Subcutaneous abdominal adipose tissue (tissue), 5 donors: ENCODE measurements around the gene KLHDC7B.

Experiments used
- H3K27ac ChIP-seq: one replicate; pipeline ENCODE4 v1.7.0; 2013; ENCODE audit warnings: low read depth, mild to moderate bottlenecking, inconsistent platforms, low read length, moderate library complexity
- H3K27me3 ChIP-seq, 5 donors: one replicate each; pipeline ENCODE4 v1.7.0; 2013; ENCODE audit warnings: low read length in 5 of 5, inconsistent platforms in 1 of 5; ENCODE audit not compliant: control insufficient read depth in 5 of 5, insufficient read depth in 4 of 5
- H3K36me3 ChIP-seq, 5 donors: one replicate each; pipeline ENCODE4 v1.7.0; 2013; ENCODE audit warnings: low read length in 5 of 5; ENCODE audit not compliant: control insufficient read depth in 5 of 5, insufficient read depth in 5 of 5
- H3K4me1 ChIP-seq, 5 donors: one replicate each; pipeline ENCODE4 v1.7.0; 2013; ENCODE audit warnings: low read length in 5 of 5, mild to moderate bottlenecking in 3 of 5, moderate library complexity in 1 of 5; ENCODE audit not compliant: control insufficient read depth in 5 of 5, insufficient read depth in 5 of 5
- H3K4me3 ChIP-seq, 5 donors: one replicate each; pipeline ENCODE4 v1.7.0; 2013; ENCODE audit warnings: low read length in 5 of 5, low read depth in 1 of 5
- H3K9ac ChIP-seq, 5 donors: one replicate each; pipeline ENCODE4 v1.7.0; 2013; ENCODE audit warnings: low read length in 5 of 5, mild to moderate bottlenecking in 4 of 5, moderate library complexity in 3 of 5
- H3K9me3 ChIP-seq, 5 donors: one replicate each; pipeline ENCODE4 v1.7.0; 2013; ENCODE audit warnings: low read length in 5 of 5; ENCODE audit not compliant: control insufficient read depth in 5 of 5
- donor health status: healthy.
- donor health status: healthy.
- donor health status: healthy.
- donor health status: healthy.
- donor health status: healthy.

Gene KLHDC7B

DNA sequence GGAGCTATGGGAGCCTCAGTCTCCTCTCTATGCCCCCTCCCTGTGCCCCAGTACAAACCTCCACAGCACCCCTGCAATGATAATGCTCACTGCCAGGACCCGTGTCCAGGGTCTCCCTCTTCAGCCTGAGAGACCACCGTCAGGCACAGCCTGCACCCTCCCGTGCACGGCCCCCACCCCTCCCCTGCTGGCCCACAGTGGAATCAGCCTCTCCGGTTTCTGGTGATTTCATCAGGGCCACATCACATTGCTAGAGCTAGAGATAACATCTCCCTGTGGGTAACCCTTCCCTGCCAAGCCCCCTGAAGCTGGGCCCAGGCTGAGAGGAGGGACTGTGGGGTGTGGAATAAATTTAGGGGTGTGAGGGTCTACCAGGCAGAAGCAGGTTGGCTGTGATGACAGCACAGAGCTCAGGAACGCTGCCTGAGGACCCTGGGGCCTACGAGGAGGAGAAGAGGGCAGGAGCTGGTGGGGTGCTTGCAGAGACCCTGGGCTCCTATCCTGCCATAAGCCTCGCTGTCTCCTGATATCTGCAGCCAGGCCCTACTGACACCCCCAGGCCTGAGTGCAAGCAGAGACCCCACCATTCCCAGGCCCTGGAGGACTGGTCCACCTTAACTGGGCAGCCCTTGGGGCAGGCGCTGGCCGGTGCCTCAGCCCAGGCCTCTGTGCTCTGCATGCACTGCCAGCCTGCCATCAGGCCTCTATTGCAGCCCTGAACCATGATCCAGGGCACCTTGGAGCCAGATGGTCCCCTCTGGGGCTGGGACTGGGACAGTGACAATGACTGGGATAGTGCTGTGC, at the start of gene KLHDC7B:
Gene KLHDC7B (plus strand): TSS at position 378 of the 804 bp plus-strand sequence. CDS start 345 bp downstream, at position 723.
- no peaks in the 10 kb centered on the region for H3K9me3 ChIP-seq
- H3K4me1 ChIP-seq, result peaks cover 4 to 38% (median 24%) of the 10 kb centered on the region in 5 donors
- H3K36me3 ChIP-seq, result no peaks in the 10 kb centered on the region
- H3K4me3 ChIP-seq, result no peak within 1 kb of the TSS
- H3K27me3 ChIP-seq, result peaks cover 14 to 27% (median 24%) of the 10 kb centered on the region in 5 donors
- H3K9ac ChIP-seq, result peak within 1 kb of the TSS in 2 of 5 donors; percentile 24 to 28
- H3K27ac ChIP-seq, result no peak within 1 kb of the TSS

DNA sequence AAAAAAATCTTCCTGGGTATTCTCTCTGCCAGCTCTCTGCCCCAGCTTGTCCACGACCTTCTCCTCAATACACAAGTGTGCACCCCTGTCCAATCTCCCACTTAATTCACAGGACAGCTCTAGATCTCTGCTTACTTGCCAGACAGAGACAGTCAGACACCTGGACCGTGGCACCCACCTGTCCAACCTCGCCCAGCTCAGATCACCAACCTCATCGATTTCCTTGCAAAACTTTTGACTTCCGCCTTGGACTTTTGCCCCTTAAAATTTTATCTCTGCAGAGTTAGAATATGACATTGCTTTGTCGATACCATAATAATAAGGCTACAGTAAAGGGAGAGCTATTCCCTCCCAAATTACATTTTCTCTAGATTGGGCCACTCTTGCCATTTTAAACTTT, 48.6 kb upstream of the KLHDC7B start:
- Histone ChIP-seq H3K36me3 (peaks cover 0 to under 1% (median under 1%) of the 10 kb centered on the region in 5 donors), H3K9ac (no peak overlapping the region), H3K9me3 (no peaks in the 10 kb centered on the region), H3K27ac (no peak overlapping the region), H3K4me3 (no peak overlapping the region), H3K27me3 (peaks cover 0 to 3% (median 0%) of the 10 kb centered on the region in 5 donors), H3K4me1 (peaks cover 0 to 5% (median 0%) of the 10 kb centered on the region in 5 donors)

DNA sequence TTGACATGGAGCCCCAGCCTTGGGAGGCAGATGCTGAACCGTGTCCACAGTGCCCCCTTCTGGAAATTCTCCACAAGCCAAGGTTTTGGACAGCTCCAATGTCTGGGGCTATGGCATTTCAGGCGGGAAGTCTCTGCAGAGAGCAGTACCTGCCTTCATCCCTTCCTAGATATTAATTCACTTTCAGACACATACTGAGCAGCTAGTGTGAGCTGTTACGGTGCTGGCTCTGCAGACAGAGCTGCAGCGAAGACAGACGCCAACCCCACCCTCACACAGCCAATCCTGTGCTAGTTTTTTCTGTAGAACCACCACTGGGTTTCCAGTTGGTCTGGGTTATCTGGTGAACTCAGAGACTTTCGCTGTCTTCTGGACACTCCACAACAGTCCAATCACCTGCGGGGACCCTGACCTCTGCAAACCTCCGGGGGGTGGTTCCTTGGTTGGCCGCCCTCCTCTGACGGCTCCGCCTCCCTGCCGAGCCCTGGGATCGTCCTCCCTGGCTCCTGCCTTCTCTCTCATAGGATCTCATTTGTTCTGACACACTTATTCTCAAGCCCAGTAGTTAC, 47.3 kb upstream of the KLHDC7B start:
- Histone ChIP-seq H3K27ac (no peak overlapping the region), H3K27me3 (peaks cover 0 to 3% (median 0%) of the 10 kb centered on the region in 5 donors), H3K36me3 (peaks cover 0 to 14% (median 13%) of the 10 kb centered on the region in 5 donors), H3K4me1 (peaks cover 0 to 5% (median 0%) of the 10 kb centered on the region in 5 donors), H3K9ac (no peak overlapping the region), H3K9me3 (no peaks in the 10 kb centered on the region), H3K4me3 (no peak overlapping the region)

DNA sequence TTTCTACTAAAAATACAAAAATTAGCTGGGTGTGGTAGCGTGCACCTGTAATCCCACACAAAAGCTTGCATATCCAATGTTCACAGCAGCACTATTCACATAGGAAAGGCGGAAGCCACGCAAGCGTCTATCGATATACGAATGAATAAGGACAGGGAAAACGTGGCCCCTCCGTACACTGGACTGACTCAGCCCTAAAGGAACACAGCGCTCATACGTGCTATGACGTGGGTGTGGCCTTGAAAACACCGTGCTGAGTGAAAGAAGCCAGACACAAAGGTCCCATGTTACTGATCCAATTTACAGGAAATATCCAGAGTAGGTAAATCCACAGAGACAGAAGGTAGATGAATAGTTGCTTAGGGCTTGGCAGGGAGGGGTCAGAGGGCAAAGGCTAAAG, 45.2 kb upstream of the KLHDC7B start:
- Histone ChIP-seq H3K27ac (no peak overlapping the region), H3K4me1 (peaks cover 0 to 5% (median 0%) of the 10 kb centered on the region in 5 donors), H3K27me3 (peaks cover 0 to 3% (median 0%) of the 10 kb centered on the region in 5 donors), H3K4me3 (no peak overlapping the region), H3K9me3 (no peaks in the 10 kb centered on the region), H3K36me3 (peaks cover 0 to 28% (median 27%) of the 10 kb centered on the region in 5 donors), H3K9ac (no peak overlapping the region)

DNA sequence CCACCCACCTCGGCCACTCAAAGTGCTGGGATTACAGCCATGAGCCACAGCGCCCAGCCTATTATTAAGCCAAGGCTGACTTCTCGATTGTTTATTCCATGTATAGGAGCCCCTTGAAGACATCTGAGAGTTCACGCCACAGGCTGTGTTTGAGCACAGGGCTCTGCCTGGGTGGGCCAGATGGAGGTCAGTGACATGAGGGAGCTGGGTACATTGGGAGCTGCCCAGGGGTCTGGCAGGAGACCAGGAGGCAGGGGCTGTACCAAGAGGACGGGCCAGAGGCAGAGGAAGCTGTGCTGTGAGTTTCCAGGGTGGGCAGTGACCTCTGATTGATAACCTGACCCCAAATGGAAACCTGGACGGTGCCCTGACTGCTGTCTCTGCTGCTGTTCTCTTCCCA, 43.6 kb upstream of the KLHDC7B start:
- no peak overlapping the region for H3K4me3 ChIP-seq
- no peaks in the 10 kb centered on the region for H3K9me3 ChIP-seq
- peaks cover 0 to 35% (median 34%) of the 10 kb centered on the region in 5 donors for H3K36me3 ChIP-seq
- H3K27me3 ChIP-seq, result peaks cover 0 to 3% (median 0%) of the 10 kb centered on the region in 5 donors
- H3K9ac ChIP-seq, result no peak overlapping the region
- H3K4me1 ChIP-seq, result peaks cover 0 to 17% (median 14%) of the 10 kb centered on the region in 5 donors
- no peak overlapping the region for H3K27ac ChIP-seq

DNA sequence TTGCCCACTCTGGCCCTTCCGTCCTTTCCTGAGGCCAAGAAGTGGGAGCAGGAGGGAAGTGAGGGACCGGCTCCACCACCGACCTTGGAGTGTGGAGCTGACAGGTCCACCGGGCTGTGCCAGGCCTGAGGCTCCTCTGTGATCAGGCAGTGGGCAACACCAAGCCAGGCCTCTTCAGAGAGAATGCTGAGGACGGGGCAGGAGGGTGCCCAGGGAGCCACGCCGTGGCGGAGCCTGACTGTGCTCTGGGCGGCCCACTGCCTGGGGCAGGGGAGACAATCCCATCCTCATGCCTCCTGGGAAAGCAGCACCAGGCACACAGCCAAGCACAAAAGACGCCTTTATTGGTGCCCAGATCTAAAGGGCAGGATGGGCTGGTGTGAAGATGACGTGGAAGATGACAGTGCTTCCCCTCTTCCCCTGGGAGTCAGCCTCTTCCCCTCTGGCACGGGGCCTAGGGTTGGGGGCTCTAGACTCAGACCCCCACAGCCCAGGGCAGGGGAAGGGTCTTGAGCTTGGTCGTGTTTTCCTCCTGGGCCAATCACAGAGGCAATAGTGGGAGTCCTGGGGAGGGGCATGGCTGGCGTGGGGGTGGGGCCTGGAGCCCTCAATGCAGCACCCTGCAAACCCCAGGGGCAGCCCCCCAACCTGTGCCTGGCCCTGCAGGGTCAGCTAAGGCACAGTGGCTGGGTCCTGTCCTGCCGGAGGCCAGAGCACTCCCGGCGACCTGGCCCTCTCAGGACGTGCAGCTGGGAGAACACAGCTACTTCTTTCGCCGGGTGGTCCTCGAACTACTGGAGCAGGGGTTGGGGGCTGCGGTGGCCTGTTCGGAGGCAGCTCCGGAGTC, 42.8 kb upstream of the KLHDC7B start:
- Histone ChIP-seq H3K36me3 (peaks cover 0 to 35% (median 34%) of the 10 kb centered on the region in 5 donors), H3K4me3 (no peak overlapping the region), H3K9me3 (no peaks in the 10 kb centered on the region), H3K27me3 (peaks cover 0 to under 1% (median 0%) of the 10 kb centered on the region in 5 donors), H3K9ac (no peak overlapping the region), H3K27ac (no peak overlapping the region), H3K4me1 (peaks cover 0 to 20% (median 16%) of the 10 kb centered on the region in 5 donors)

DNA sequence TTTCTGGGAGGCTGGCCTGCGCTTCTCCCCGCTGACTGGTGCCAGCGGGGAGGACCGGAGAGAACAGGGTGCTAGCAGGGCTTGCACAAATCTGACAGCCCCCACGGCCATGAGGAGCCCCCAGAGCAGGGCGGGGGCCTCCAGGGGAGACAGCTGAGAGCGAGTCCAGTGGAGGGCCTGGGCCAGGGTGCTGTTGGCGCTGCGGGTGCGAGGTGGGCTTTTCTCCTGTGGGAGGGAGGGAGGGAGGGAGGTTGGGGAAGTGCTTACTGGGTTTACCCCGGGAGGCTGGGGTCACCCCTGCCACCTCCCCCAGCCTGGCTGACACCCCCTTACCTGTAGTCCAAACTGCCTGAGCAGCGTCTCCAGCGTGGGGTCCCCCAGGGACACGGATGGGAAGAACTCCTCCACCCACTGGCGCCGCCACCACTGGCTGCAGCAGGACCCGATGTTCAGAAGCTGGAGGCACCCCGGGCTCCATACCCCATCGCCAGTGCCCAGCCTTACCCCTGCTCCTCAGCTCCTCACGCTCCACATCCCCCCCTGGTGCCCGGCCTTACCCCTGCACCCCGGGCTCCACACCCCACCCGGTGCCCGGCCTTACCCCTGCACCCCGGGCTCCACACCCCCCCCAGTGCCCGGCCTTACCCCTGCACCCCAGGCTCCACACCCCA, 42.1 kb upstream of the KLHDC7B start:
- no peak overlapping the region for H3K9ac ChIP-seq
- peaks cover 0 to 19% (median 18%) of the 10 kb centered on the region in 5 donors for H3K4me1 ChIP-seq
- no peak overlapping the region for H3K27ac ChIP-seq
- H3K4me3 ChIP-seq, result no peak overlapping the region
- peaks cover 0 to 35% (median 34%) of the 10 kb centered on the region in 5 donors for H3K36me3 ChIP-seq
- no peaks in the 10 kb centered on the region for H3K27me3 ChIP-seq
- no peaks in the 10 kb centered on the region for H3K9me3 ChIP-seq

DNA sequence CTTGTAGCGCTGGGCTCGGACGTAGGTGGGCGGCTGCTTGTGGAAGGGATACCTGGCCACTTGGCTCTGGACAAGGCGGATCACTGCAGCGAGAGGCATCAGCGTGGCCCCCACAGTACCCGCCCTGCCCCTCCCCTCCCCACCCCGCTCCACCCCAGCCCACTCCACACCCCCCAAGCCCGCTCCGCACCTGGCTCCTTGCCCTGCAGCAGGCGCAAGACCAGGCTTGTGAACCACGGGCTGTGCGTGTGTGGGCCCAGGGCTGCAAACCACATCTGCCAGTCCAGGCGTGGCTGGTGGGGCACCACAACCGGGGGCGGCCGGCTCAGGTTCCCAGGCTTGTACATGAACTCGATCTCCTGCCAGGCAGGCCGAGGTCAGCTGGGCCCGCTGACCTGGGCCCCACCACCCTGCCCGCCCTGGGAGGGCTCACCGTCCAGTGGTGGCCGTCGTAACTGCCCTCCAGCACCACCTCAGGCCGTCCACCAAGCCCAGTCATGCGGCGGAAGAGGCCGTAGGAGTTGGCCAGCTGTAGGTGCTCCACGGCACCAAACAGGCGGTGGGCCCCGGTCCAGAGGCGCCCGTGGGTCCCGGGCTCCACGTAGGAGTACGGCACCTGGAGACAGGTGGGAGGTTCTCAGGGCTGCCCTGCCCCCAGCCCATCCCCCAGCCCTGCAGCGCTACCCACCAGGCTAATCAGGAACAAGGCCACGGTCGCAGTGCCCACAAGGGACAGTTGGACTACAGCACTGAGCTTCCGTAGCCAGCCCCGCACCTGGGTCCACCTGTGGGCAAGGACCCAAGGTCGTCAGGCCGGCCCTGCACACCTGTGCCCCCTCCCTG, 41.1 kb upstream of the KLHDC7B start:
- Histone ChIP-seq H3K9ac (no peak overlapping the region), H3K27me3 (no peaks in the 10 kb centered on the region), H3K4me1 (peaks cover 0 to 29% (median 28%) of the 10 kb centered on the region in 5 donors), H3K9me3 (no peaks in the 10 kb centered on the region), H3K27ac (no peak overlapping the region), H3K36me3 (peaks cover 0 to 35% (median 34%) of the 10 kb centered on the region in 5 donors), H3K4me3 (no peak overlapping the region)
